Testis (tissue), 2 donors: ENCODE results near the gene VENTX.

Source experiments
- POLR2A ChIP-seq: fragments of 450-650 bp; IDR thresholded peaks from one replicate; pipeline ENCODE4 v1.6.1; 2017; ENCODE audit warnings: antibody characterized with exemption, mild to moderate bottlenecking, moderate library complexity
- TF ChIP-seq, protein P1 (sequence below), 3 experiments: fragments of 450-650 bp in 2 of 3; fragments of 200-600 bp in 1 of 3; sonication (generic) in 1 of 3; IDR thresholded peaks; one replicate each; pipeline ENCODE4 v1.5.1; 2016 to 2019; ENCODE audit warnings: antibody characterized with exemption in 3 of 3, mild to moderate bottlenecking in 2 of 3, moderate library complexity in 1 of 3

DNA sequence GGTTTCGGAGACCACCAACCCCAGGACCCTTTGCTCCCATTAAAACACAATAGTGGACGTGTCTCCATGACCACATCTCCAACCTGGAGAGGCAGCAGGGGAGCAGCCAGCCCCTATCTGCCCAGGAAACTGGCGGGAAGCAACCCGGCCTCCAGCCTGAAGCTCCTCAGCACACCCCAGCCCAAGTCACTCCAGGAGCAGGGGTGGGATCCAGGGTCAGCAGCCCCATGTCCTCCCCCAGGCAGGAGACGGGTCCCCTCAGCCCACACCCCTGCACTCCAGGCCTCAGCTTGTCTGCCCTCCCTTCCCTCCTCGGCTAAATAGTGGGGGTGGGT, 38.4 kb downstream of the VENTX start:
- TF ChIP-seq, protein P1, sequence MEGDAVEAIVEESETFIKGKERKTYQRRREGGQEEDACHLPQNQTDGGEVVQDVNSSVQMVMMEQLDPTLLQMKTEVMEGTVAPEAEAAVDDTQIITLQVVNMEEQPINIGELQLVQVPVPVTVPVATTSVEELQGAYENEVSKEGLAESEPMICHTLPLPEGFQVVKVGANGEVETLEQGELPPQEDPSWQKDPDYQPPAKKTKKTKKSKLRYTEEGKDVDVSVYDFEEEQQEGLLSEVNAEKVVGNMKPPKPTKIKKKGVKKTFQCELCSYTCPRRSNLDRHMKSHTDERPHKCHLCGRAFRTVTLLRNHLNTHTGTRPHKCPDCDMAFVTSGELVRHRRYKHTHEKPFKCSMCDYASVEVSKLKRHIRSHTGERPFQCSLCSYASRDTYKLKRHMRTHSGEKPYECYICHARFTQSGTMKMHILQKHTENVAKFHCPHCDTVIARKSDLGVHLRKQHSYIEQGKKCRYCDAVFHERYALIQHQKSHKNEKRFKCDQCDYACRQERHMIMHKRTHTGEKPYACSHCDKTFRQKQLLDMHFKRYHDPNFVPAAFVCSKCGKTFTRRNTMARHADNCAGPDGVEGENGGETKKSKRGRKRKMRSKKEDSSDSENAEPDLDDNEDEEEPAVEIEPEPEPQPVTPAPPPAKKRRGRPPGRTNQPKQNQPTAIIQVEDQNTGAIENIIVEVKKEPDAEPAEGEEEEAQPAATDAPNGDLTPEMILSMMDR (IDR thresholded peaks at IDR 0.05) = no peak
- TF ChIP-seq POLR2A = no peak
